ENCODE data around the gene TMEM135.

Gene TMEM135

GRCh38 chr11:87012673-87013072 is 25.1 kb upstream of the TMEM135 start:
- H3K27ac ChIP-seq (ENCODE audit: low read length, poor library complexity, severe bottlenecking): no peak overlapping the region
- H2AK5ac ChIP-seq (ENCODE audit: low read length, severe bottlenecking): no peak overlapping the region
- H3K23ac ChIP-seq (ENCODE audit: low read length in 2 of 2): no peak overlapping the region
- H2AFZ ChIP-seq (ENCODE audit: low read depth, low read length): no peak overlapping the region
- H3K4me3 ChIP-seq (ENCODE audit: insufficient read depth in 1 of 2, low read depth in 1 of 2, low read length in 2 of 2): no peak overlapping the region
- no peak overlapping the region for H4K8ac ChIP-seq (ENCODE audit: low read length)
- no peak overlapping the region for H2BK120ac ChIP-seq (ENCODE audit: low read depth, low read length)
- H3K4ac ChIP-seq (ENCODE audit: low read depth in 1 of 2, low read length in 2 of 2): no peak overlapping the region
- no peak overlapping the region for H3K4me2 ChIP-seq (ENCODE audit: low read length, poor library complexity, severe bottlenecking)
- DNase-seq: no peak
- no peak overlapping the region for H3K14ac ChIP-seq (ENCODE audit: low read length in 2 of 2)
- H3K36me3 ChIP-seq (ENCODE audit: control insufficient read depth in 1 of 2, insufficient read depth in 2 of 2, low read depth in 1 of 2, low read length in 2 of 2): no peaks in the 10 kb centered on the region
- H3K9me3 ChIP-seq (ENCODE audit: control insufficient read depth, low read length): no peaks in the 10 kb centered on the region
- no peaks in the 10 kb centered on the region for H3K27me3 ChIP-seq (ENCODE audit: control insufficient read depth in 1 of 2, insufficient read depth in 1 of 2, low read length in 2 of 2)
- 86% methylated on average over 1 of the region's 1 CpG for WGBS
- H2BK5ac ChIP-seq (ENCODE audit: low read depth, low read length, poor library complexity, severe bottlenecking): no peak overlapping the region
- H4K91ac ChIP-seq (ENCODE audit: low read length): no peak overlapping the region
- no peak overlapping the region for H3K18ac ChIP-seq (ENCODE audit: low read depth in 1 of 2, low read length in 2 of 2)
- no peaks in the 10 kb centered on the region for H3K4me1 ChIP-seq (ENCODE audit: control insufficient read depth, insufficient read depth, low read depth, low read length)
- no peak overlapping the region for H2BK12ac ChIP-seq (ENCODE audit: low read length in 2 of 2)
- no peaks in the 10 kb centered on the region for H3K79me1 ChIP-seq (replicated peaks; ENCODE audit: low read length, poor library complexity, severe bottlenecking)
- no peak overlapping the region for H3K9ac ChIP-seq (ENCODE audit: low read length)
- H2BK15ac ChIP-seq (ENCODE audit: low read depth, poor library complexity, severe bottlenecking): no peak overlapping the region

GRCh38 chr11:87013912-87014825 is 23.6 kb upstream of the TMEM135 start:
- H3K14ac ChIP-seq (ENCODE audit: low read length in 2 of 2): no peak overlapping the region
- no peak overlapping the region for H4K91ac ChIP-seq (ENCODE audit: low read length)
- H4K8ac ChIP-seq (ENCODE audit: low read length): no peak overlapping the region
- no peak overlapping the region for H3K27ac ChIP-seq (ENCODE audit: low read length, poor library complexity, severe bottlenecking)
- no peak overlapping the region for H2BK120ac ChIP-seq (ENCODE audit: low read depth, low read length)
- no peak overlapping the region for H2BK5ac ChIP-seq (ENCODE audit: low read depth, low read length, poor library complexity, severe bottlenecking)
- H3K79me1 ChIP-seq (replicated peaks; ENCODE audit: low read length, poor library complexity, severe bottlenecking): no peaks in the 10 kb centered on the region
- no peak overlapping the region for H3K4me2 ChIP-seq (ENCODE audit: low read length, poor library complexity, severe bottlenecking)
- no peak overlapping the region for H2BK12ac ChIP-seq (ENCODE audit: low read length in 2 of 2)
- no peaks in the 10 kb centered on the region for H3K9me3 ChIP-seq (ENCODE audit: control insufficient read depth, low read length)
- 81% methylated on average over 2 of the region's 5 CpGs for WGBS
- no peak overlapping the region for H2AFZ ChIP-seq (ENCODE audit: low read depth, low read length)
- no peak overlapping the region for H2BK15ac ChIP-seq (ENCODE audit: low read depth, poor library complexity, severe bottlenecking)
- H3K9ac ChIP-seq (ENCODE audit: low read length): no peak overlapping the region
- no peak for DNase-seq
- no peak overlapping the region for H2AK5ac ChIP-seq (ENCODE audit: low read length, severe bottlenecking)
- no peak overlapping the region for H3K4ac ChIP-seq (ENCODE audit: low read depth in 1 of 2, low read length in 2 of 2)
- no peaks in the 10 kb centered on the region for H3K27me3 ChIP-seq (ENCODE audit: control insufficient read depth in 1 of 2, insufficient read depth in 1 of 2, low read length in 2 of 2)
- H3K36me3 ChIP-seq (ENCODE audit: control insufficient read depth in 1 of 2, insufficient read depth in 2 of 2, low read depth in 1 of 2, low read length in 2 of 2): no peaks in the 10 kb centered on the region
- H3K18ac ChIP-seq (ENCODE audit: low read depth in 1 of 2, low read length in 2 of 2): no peak overlapping the region
- H3K4me1 ChIP-seq (ENCODE audit: control insufficient read depth, insufficient read depth, low read depth, low read length): no peaks in the 10 kb centered on the region
- H3K4me3 ChIP-seq (ENCODE audit: insufficient read depth in 1 of 2, low read depth in 1 of 2, low read length in 2 of 2): no peak overlapping the region
- H3K23ac ChIP-seq (ENCODE audit: low read length in 2 of 2): no peak overlapping the region

- Histone ChIP-seq H3K36me3 (ENCODE audit: control insufficient read depth in 1 of 2, insufficient read depth in 2 of 2, low read depth in 1 of 2, low read length in 2 of 2) (no peaks in the 10 kb centered on the region), H3K9me3 (ENCODE audit: control insufficient read depth, low read length) (no peaks in the 10 kb centered on the region), H2AFZ (ENCODE audit: low read depth, low read length) (no peak overlapping the region), H3K18ac (ENCODE audit: low read depth in 1 of 2, low read length in 2 of 2) (no peak overlapping the region), H3K4me2 (ENCODE audit: low read length, poor library complexity, severe bottlenecking) (no peak overlapping the region), H2AK5ac (ENCODE audit: low read length, severe bottlenecking) (no peak overlapping the region), H3K14ac (ENCODE audit: low read length in 2 of 2) (no peak overlapping the region), H3K27ac (ENCODE audit: low read length, poor library complexity, severe bottlenecking) (no peak overlapping the region), H3K4me3 (ENCODE audit: insufficient read depth in 1 of 2, low read depth in 1 of 2, low read length in 2 of 2) (no peak overlapping the region), H2BK5ac (ENCODE audit: low read depth, low read length, poor library complexity, severe bottlenecking) (no peak overlapping the region), H4K91ac (ENCODE audit: low read length) (no peak overlapping the region), H2BK120ac (ENCODE audit: low read depth, low read length) (no peak overlapping the region), H3K23ac (ENCODE audit: low read length in 2 of 2) (no peak overlapping the region), H3K79me1 (replicated peaks; ENCODE audit: low read length, poor library complexity, severe bottlenecking) (no peaks in the 10 kb centered on the region), H2BK15ac (ENCODE audit: low read depth, poor library complexity, severe bottlenecking) (no peak overlapping the region), H3K27me3 (ENCODE audit: control insufficient read depth in 1 of 2, insufficient read depth in 1 of 2, low read length in 2 of 2) (no peaks in the 10 kb centered on the region), H2BK12ac (ENCODE audit: low read length in 2 of 2) (no peak overlapping the region), H4K8ac (ENCODE audit: low read length) (no peak overlapping the region), H3K9ac (ENCODE audit: low read length) (no peak overlapping the region), H3K4ac (ENCODE audit: low read depth in 1 of 2, low read length in 2 of 2) (no peak overlapping the region), H3K4me1 (ENCODE audit: control insufficient read depth, insufficient read depth, low read depth, low read length) (no peaks in the 10 kb centered on the region)
- 91% methylated on average over 10 of the region's 10 CpGs for WGBS
- DNase-seq: no peak
Measured at GRCh38 chr11:87015645-87016044, 22.1 kb upstream of the TMEM135 start.

GRCh38 chr11:87019613-87020271 is 18.0 kb upstream of the TMEM135 start:
- H2BK15ac ChIP-seq (ENCODE audit: low read depth, poor library complexity, severe bottlenecking): peak overlapping the region; percentile 56
- peak overlapping the region; percentile 71 to 81 for H3K18ac ChIP-seq (ENCODE audit: low read depth in 1 of 2, low read length in 2 of 2)
- no peak overlapping the region for H2BK5ac ChIP-seq (ENCODE audit: low read depth, low read length, poor library complexity, severe bottlenecking)
- H2BK120ac ChIP-seq (ENCODE audit: low read depth, low read length): peak overlapping the region; percentile 83
- H2BK12ac ChIP-seq (ENCODE audit: low read length in 2 of 2): peak overlapping the region; percentile 1 to 95
- WGBS: 0% methylated on average over 1 of the region's 1 CpG
- peak overlapping the region; percentile 65 for H4K91ac ChIP-seq (ENCODE audit: low read length)
- DNase-seq: peak; percentile 34
- H3K79me1 ChIP-seq (replicated peaks; ENCODE audit: low read length, poor library complexity, severe bottlenecking): no peaks in the 10 kb centered on the region
- H2AFZ ChIP-seq (ENCODE audit: low read depth, low read length): no peak overlapping the region
- no peaks in the 10 kb centered on the region for H3K36me3 ChIP-seq (ENCODE audit: control insufficient read depth in 1 of 2, insufficient read depth in 2 of 2, low read depth in 1 of 2, low read length in 2 of 2)
- no peaks in the 10 kb centered on the region for H3K9me3 ChIP-seq (ENCODE audit: control insufficient read depth, low read length)
- no peak overlapping the region for H3K27ac ChIP-seq (ENCODE audit: low read length, poor library complexity, severe bottlenecking)
- no peaks in the 10 kb centered on the region for H3K27me3 ChIP-seq (ENCODE audit: control insufficient read depth in 1 of 2, insufficient read depth in 1 of 2, low read length in 2 of 2)
- H3K4ac ChIP-seq (ENCODE audit: low read depth in 1 of 2, low read length in 2 of 2): peak overlapping the region; percentile 55 to 56
- peak overlapping the region; percentile 28 to 37 for H3K14ac ChIP-seq (ENCODE audit: low read length in 2 of 2)
- no peak overlapping the region for H3K4me3 ChIP-seq (ENCODE audit: insufficient read depth in 1 of 2, low read depth in 1 of 2, low read length in 2 of 2)
- H3K4me1 ChIP-seq (ENCODE audit: control insufficient read depth, insufficient read depth, low read depth, low read length): no peaks in the 10 kb centered on the region
- no peak overlapping the region for H2AK5ac ChIP-seq (ENCODE audit: low read length, severe bottlenecking)
- H3K4me2 ChIP-seq (ENCODE audit: low read length, poor library complexity, severe bottlenecking): no peak overlapping the region
- H3K23ac ChIP-seq (ENCODE audit: low read length in 2 of 2): no peak overlapping the region
- no peak overlapping the region for H3K9ac ChIP-seq (ENCODE audit: low read length)
- H4K8ac ChIP-seq (ENCODE audit: low read length): peak overlapping the region; percentile 86

Data from mesenchymal stem cell (in vitro differentiated cells and primary cell).